DMS153 treated with DMSO at 0.1 percent for 48 hours (cell line): ENCODE data around the gene MESD.

ENCODE experiments used
- DNase-seq: peaks from one replicate; lab custom pipeline; 2025; ENCODE audit not compliant: unreplicated experiment; lab: John Stamatoyannopoulos, UW

MESD gene

GRCh38 chr15:80912673-80913072 lies 76.9 kb downstream of the MESD start:
- no peak for DNase-seq

GRCh38 chr15:80911821-80912220 lies 77.8 kb downstream of the MESD start:
- DNase-seq: no peak

GRCh38 chr15:80906159-80906766 lies 83.4 kb downstream of the MESD start:
- peak; percentile 36 for DNase-seq

- no peak for DNase-seq
Observed at GRCh38 chr15:80904998-80905397, 84.6 kb downstream of the MESD start.

GRCh38 chr15:80902298-80902801 lies 87.3 kb downstream of the MESD start:
- no peak for DNase-seq

- DNase-seq: no peak
Observed at GRCh38 chr15:80898040-80898439, 91.6 kb downstream of the MESD start.
